NCI-H2196 (cell line): ENCODE measurements around the gene GALNT12.

Experiments used
- DNase-seq: peaks from one replicate; lab custom pipeline; 2025; ENCODE audit not compliant: unreplicated experiment; lab: John Stamatoyannopoulos, UW

GALNT12 gene

DNA sequence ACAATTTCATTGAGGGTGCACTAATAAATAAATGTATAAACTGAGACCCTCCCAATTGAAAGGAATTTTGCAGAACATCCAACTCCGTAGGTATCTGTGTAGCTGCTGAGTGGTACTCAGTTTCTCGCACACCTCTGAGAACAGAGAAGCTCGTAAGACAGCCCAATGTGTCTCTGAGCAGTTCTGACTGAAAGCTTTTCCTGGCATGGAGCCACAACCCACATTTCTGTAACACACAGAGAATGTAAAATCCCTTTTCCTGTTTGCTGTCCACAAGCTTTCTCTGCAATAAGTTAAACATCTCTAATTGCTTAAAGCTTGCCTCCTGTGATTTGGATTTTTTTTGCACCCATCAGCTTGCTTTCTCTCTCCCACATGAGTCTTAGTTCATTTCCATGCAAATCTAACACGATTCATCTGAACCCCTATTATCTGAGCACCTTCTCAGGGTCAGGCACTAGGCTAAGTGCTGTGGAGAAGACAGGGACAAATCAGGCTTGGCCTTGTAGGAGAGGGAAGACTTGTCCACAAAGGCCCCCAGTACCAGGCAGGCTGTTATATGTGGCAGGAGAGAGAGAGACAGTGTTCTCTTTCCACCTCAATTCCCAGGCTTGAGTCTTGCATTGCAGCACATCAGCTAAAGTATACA, 92.1 kb downstream of the GALNT12 start:
- DNase-seq, result no peak
